Mucosa of stomach (tissue), 1 donor: ENCODE results near the gene EFCAB11.

Experiments used
- H3K27me3 ChIP-seq: one replicate; pipeline ENCODE4 v1.7.0; 2013; ENCODE audit warnings: mild to moderate bottlenecking, low read length; ENCODE audit not compliant: control insufficient read depth, insufficient read depth
- H3K36me3 ChIP-seq: one replicate; pipeline ENCODE4 v1.7.0; 2013; ENCODE audit warnings: low read length; ENCODE audit not compliant: control insufficient read depth, insufficient read depth
- H3K4me1 ChIP-seq: one replicate; pipeline ENCODE4 v1.7.0; 2013; ENCODE audit warnings: mild to moderate bottlenecking, low read length; ENCODE audit not compliant: control insufficient read depth, insufficient read depth
- H3K4me3 ChIP-seq: one replicate; pipeline ENCODE4 v1.7.0; 2013; ENCODE audit warnings: low read length
- H3K9ac ChIP-seq: one replicate; pipeline ENCODE4 v1.7.0; 2013; ENCODE audit warnings: mild to moderate bottlenecking, low read length, moderate library complexity
- H3K9me3 ChIP-seq: one replicate; pipeline ENCODE4 v1.7.0; 2013; ENCODE audit warnings: mild to moderate bottlenecking, low read length, moderate library complexity; ENCODE audit not compliant: control insufficient read depth
- donor health status: Pancreatic carcinoma.

EFCAB11 gene

DNA sequence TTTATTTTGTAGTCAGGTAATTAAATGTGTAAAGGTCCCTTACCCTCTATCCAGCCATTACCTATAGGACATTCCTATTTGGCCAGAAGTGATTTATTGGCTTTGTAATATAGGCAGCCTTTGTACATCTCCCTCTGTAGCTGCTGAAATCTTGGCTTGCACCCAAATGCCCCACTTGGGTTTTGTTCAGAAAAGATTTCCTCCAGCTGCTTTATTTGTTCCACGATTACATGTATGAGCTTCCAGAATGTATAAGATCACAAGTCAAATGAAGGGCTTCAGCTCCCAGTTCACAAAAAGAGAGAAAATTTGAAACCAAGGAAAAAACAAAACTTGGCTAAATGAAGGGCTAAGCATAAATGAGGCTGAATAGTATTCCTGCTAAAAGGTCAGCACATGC lies 103.4 kb downstream of the EFCAB11 start:
- Histone ChIP-seq H3K36me3 (no peaks in the 10 kb centered on the region), H3K9me3 (no peaks in the 10 kb centered on the region)

GRCh38 chr14:89849931-89850330 lies 104.6 kb downstream of the EFCAB11 start:
- Histone ChIP-seq H3K4me1 (no peaks in the 10 kb centered on the region), H3K36me3 (no peaks in the 10 kb centered on the region), H3K27me3 (no peaks in the 10 kb centered on the region), H3K9me3 (no peaks in the 10 kb centered on the region), H3K4me3 (no peak overlapping the region), H3K9ac (no peak overlapping the region)

More for the DNA sequence above, 103.4 kb downstream of the EFCAB11 start:
- Histone ChIP-seq H3K27me3 (no peaks in the 10 kb centered on the region), H3K4me3 (no peak overlapping the region), H3K9ac (no peak overlapping the region), H3K4me1 (peaks cover 4% of the 10 kb centered on the region)

DNA sequence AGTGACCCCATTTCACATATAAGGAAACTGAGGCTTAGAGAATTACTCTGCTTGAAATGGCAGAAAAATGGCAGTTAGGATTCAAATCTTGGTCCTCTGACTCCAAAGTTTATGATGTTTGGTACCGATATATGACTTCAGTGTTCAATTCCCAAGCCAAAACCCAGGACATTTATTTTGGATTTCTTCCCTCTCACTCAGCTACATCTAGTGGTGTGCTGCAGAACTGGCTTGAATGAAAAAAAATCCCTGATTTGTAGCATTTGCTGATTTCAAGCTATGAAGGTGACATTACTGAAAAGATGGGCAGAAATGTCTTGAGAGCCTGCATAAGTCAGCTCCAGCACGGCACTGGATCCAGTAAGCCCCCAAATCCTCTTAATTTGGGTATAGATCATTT lies 106.4 kb downstream of the EFCAB11 start:
- no peaks in the 10 kb centered on the region for H3K9me3 ChIP-seq
- no peaks in the 10 kb centered on the region for H3K4me1 ChIP-seq
- H3K36me3 ChIP-seq, result no peaks in the 10 kb centered on the region
- no peaks in the 10 kb centered on the region for H3K27me3 ChIP-seq
- no peak overlapping the region for H3K9ac ChIP-seq
- H3K4me3 ChIP-seq, result no peak overlapping the region

DNA sequence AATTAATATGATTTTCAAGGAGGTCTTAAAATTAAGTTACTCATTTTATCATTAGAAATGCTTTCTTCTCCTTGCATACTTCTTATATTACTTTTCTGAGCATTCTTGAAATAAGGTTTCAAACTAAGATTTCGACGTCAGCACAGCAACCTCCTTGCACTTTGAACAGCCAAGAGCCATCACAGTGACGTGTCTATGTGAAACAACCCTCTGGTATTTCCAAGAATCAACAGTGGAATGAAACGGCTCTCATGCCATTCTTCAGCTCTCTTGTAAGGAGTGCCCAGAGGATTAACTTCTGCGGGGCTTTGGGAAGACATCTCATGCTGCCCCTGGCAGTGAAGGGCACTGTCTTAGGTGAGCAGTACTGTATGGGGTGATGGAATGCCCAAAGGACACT lies 109.2 kb downstream of the EFCAB11 start:
- H3K9ac ChIP-seq, result no peak overlapping the region
- no peaks in the 10 kb centered on the region for H3K9me3 ChIP-seq
- H3K4me1 ChIP-seq, result peaks cover 13% of the 10 kb centered on the region
- no peak overlapping the region for H3K4me3 ChIP-seq
- no peaks in the 10 kb centered on the region for H3K36me3 ChIP-seq
- H3K27me3 ChIP-seq, result no peaks in the 10 kb centered on the region

GRCh38 chr14:89844508-89844907 lies 110.0 kb downstream of the EFCAB11 start:
- H3K9ac ChIP-seq, result no peak overlapping the region
- no peaks in the 10 kb centered on the region for H3K36me3 ChIP-seq
- H3K27me3 ChIP-seq, result no peaks in the 10 kb centered on the region
- no peak overlapping the region for H3K4me3 ChIP-seq
- peaks cover 13% of the 10 kb centered on the region for H3K4me1 ChIP-seq
- H3K9me3 ChIP-seq, result no peaks in the 10 kb centered on the region

GRCh38 chr14:89842837-89843236 lies 111.7 kb downstream of the EFCAB11 start:
- Histone ChIP-seq H3K9me3 (no peaks in the 10 kb centered on the region), H3K36me3 (no peaks in the 10 kb centered on the region), H3K9ac (no peak overlapping the region), H3K27me3 (no peaks in the 10 kb centered on the region), H3K4me3 (no peak overlapping the region), H3K4me1 (peaks cover 13% of the 10 kb centered on the region)

DNA sequence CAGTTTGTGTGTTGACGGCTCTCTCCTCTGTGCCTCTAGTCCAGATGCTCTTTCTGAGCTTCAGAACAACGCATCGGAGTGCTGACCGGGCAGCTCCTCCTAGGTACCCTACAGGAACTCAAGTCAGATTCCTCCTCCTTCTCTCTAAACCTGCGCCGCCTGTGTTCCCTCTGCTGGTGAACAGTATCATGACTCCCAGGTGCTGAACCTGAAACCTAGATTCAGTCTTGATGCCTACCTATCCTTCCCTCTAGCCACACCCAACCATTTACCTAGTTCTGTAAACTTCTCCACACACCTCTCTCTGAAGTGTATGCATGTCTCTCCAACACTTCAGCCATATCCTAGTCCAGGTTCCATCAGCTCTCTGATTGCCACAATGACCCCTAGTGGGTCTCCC lies 112.7 kb downstream of the EFCAB11 start:
- no peaks in the 10 kb centered on the region for H3K9me3 ChIP-seq
- no peaks in the 10 kb centered on the region for H3K27me3 ChIP-seq
- H3K9ac ChIP-seq, result no peak overlapping the region
- H3K36me3 ChIP-seq, result no peaks in the 10 kb centered on the region
- no peak overlapping the region for H3K4me3 ChIP-seq
- H3K4me1 ChIP-seq, result peaks cover 13% of the 10 kb centered on the region

- Histone ChIP-seq H3K4me3 (no peak overlapping the region), H3K36me3 (no peaks in the 10 kb centered on the region), H3K9ac (no peak overlapping the region), H3K9me3 (no peaks in the 10 kb centered on the region), H3K27me3 (no peaks in the 10 kb centered on the region), H3K4me1 (peaks cover 6% of the 10 kb centered on the region)
These were observed 117.6 kb downstream of the EFCAB11 start for GRCh38 chr14:89836830-89837469.

DNA sequence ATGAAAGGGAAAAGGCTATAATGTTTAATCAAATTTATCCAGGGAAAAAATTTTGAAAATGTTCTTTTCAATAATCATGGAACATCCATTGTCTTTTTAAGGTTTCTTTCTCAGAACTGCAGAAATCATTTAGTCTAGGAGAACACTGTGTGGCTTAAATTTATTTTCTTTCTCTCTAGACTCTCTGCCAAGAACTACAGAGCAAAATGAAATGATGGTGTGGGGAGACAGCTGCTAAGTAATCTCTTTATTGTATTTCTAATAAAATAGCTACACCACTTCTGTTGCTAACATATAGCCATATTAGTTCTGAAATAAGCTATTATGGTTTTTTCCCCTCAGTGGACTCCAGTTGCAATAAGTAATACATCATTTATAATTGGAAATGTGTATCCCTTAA lies 120.9 kb downstream of the EFCAB11 start:
- Histone ChIP-seq H3K9me3 (no peaks in the 10 kb centered on the region), H3K4me3 (no peak overlapping the region), H3K9ac (no peak overlapping the region), H3K4me1 (no peaks in the 10 kb centered on the region), H3K36me3 (no peaks in the 10 kb centered on the region), H3K27me3 (no peaks in the 10 kb centered on the region)

GRCh38 chr14:89833120-89833532 lies 121.4 kb downstream of the EFCAB11 start:
- no peaks in the 10 kb centered on the region for H3K4me1 ChIP-seq
- H3K9me3 ChIP-seq, result no peaks in the 10 kb centered on the region
- no peaks in the 10 kb centered on the region for H3K36me3 ChIP-seq
- no peak overlapping the region for H3K9ac ChIP-seq
- no peak overlapping the region for H3K4me3 ChIP-seq
- no peaks in the 10 kb centered on the region for H3K27me3 ChIP-seq

DNA sequence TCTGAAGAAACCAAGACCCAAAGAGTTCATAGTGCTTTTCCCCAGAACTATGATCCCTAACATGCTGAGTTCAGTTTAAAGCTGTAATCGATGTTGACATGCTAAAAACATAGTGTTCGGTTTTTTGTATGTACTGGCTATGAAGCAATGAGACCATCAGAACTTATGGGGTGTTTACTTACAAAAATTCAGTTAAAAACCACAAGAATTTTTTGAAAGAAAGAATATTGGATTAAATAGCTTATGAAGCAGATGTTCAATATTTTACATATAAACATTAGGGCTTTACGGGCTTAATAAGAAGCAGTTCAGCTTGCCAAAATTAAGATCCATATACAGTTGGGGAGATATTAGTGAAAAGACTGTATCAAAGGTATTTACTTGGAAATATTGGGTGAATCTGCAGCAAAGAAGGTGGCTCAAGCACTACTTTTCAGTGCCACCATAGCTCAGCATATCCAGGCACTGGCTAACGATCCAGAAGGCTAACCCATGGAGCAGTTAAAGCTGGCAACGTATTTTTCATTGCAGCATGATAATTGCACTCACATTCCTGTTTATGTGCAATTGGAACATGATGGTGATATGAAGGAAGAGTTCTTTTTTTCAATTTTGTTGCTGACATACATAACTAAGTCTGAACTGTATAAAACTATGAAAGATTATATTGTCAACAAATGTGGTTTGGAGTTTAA lies 125.9 kb downstream of the EFCAB11 start:
- no peaks in the 10 kb centered on the region for H3K36me3 ChIP-seq
- H3K4me3 ChIP-seq, result no peak overlapping the region
- H3K27me3 ChIP-seq, result no peaks in the 10 kb centered on the region
- no peak overlapping the region for H3K9ac ChIP-seq
- H3K4me1 ChIP-seq, result no peaks in the 10 kb centered on the region
- H3K9me3 ChIP-seq, result no peaks in the 10 kb centered on the region

DNA sequence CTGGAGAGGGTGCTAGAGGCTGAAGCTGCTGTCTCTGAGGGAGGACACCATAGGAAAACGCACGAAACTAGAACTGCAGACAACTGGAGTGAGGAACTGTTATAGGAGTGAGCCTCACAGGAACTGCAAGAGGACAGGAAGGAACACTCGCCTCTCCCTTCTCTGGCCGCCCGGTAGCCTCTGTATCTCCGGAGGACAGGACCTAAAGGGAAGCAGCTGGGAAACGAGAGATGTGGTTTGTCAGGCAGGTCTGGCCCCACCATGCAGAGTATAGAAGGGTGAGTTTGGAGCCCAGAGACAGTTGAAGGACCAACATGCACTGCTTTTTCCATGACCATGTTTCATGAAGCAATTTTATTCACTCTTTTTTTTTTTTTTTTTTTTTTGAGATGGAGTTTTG lies 127.3 kb downstream of the EFCAB11 start:
- Histone ChIP-seq H3K4me1 (no peaks in the 10 kb centered on the region), H3K27me3 (no peaks in the 10 kb centered on the region), H3K9ac (no peak overlapping the region), H3K4me3 (no peak overlapping the region), H3K36me3 (no peaks in the 10 kb centered on the region), H3K9me3 (no peaks in the 10 kb centered on the region)
